HFFc6 (cell line): ENCODE measurements around the gene FLAD1. TPM values are rescaled to one million over a fixed set of nuclear protein-coding genes. Genes with fewer than 3 reads are reported as not detected.
"Not testable (repeated sequence)": the region's sequence is repeated elsewhere in the genome, so short reads cannot be mapped to it uniquely, and the experiment has no call there.

Experiments used
- DNase-seq: peaks from one replicate; pipeline ENCODE4 v3.0.0-alpha.2; 2018
- H3K27ac Mint-ChIP-seq: 2 replicates; pipeline ENCODE4 v1.8.0; 2020; ENCODE audit warnings: mild to moderate bottlenecking, mixed read lengths
- H3K27me3 Mint-ChIP-seq: 2 replicates; pipeline ENCODE4 v1.8.0; 2021; ENCODE audit warnings: mild to moderate bottlenecking, moderate library complexity, mixed read lengths; ENCODE audit not compliant: insufficient read depth
- H3K36me3 Mint-ChIP-seq: 2 replicates; pipeline ENCODE4 v1.8.0; 2021; ENCODE audit warnings: low read depth, mixed read lengths
- H3K4me1 Mint-ChIP-seq: 2 replicates; pipeline ENCODE4 v1.8.0; 2020; ENCODE audit warnings: low read depth, mixed read lengths
- H3K4me3 Mint-ChIP-seq: 2 replicates; pipeline ENCODE4 v1.8.0; 2020; ENCODE audit warnings: mild to moderate bottlenecking, moderate library complexity, mixed read lengths
- H3K9me3 Mint-ChIP-seq: 2 replicates; pipeline ENCODE4 v1.8.0; 2020; ENCODE audit warnings: mild to moderate bottlenecking, mixed read lengths
- CTCF ChIP-seq: fragments of 200-600 bp; sonication (generic); IDR thresholded peaks from 2 replicates; pipeline ENCODE4 v1.5.0; 2021; ENCODE audit warnings: antibody characterized with exemption, mild to moderate bottlenecking
- total RNA-seq, 6 experiments: library from RNA; stranded (reverse); fragmentation: NEBNext Ultra II Directional; extraction: Animal tissue kit (Norgen Biotek cat#: 25700); gene quantifications; 2 replicates in 1 of 6; 3 replicates in 5 of 6; pipeline ENCODE4 v1.2.3, GENCODE V29; 2021

Gene FLAD1
- total RNA-seq, 6 experiments from 2014 or later, result 25.1 to 35.3 (median 29.6) TPM

GRCh38 chr1:154974102-154974807, 8.9 kb upstream of the FLAD1 start, which contains the start of gene CKS1B:
TSS of gene CKS1B (plus strand) at chr1:154974681. CDS start at chr1:154974746, 65 bp downstream.
- Mint-ChIP-seq H3K4me3 (no peak within 1 kb of the TSS), H3K4me1 (peaks cover 6% of the 10 kb centered on the region), H3K27me3 (peaks cover 2% of the 10 kb centered on the region; the same call in 1 of the 2 replicates), H3K9me3 (no peaks in the 10 kb centered on the region), H3K36me3 (peaks cover 21% of the 10 kb centered on the region), H3K27ac (no peak within 1 kb of the TSS)
- DNase-seq, result peak; percentile 100
- TF ChIP-seq CTCF, result no peak

GRCh38 chr1:154974808-154975408, 8.2 kb upstream of the FLAD1 start:
- Mint-ChIP-seq H3K4me1 (peaks cover 6% of the 10 kb centered on the region), H3K4me3 (no peak overlapping the region), H3K27me3 (peaks cover 2% of the 10 kb centered on the region; the same call in 1 of the 2 replicates), H3K9me3 (no peaks in the 10 kb centered on the region), H3K27ac (no peak overlapping the region), H3K36me3 (peaks cover 20% of the 10 kb centered on the region)
- DNase-seq, result peak; percentile 89
- no peak for TF ChIP-seq CTCF

DNA sequence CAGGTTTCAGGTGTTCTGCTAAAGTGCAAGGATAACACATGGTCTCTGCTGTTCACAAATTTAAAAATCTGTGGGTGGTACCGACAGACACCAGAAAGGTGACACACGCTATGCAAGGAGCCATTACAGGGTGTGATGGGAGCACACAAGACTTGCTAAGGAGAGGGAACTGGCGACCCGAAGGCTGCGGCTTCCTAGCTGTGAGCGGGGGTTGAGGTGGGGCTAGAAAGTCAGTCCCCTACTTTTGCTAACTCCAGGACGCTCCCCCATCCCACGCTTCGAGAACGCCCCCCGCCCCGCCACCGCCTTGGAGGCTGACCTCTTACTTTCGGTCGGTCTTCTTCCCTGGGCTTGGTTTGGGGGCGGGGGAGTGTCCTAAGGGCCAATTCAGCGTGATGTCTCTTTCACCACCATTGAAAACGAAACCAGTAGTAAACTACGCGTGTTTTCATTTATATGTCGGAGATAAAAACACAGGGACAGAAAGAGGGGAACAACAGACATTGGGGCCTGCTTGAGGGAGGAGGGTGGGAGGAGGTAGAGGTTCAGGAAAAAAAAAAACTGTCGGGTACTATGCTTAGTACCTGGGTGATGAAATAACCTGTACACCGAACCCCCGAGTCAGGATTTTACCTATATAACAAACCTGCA, 7.6 kb upstream of the FLAD1 start:
- Mint-ChIP-seq H3K36me3 (peaks cover 20% of the 10 kb centered on the region), H3K27me3 (peaks cover 2% of the 10 kb centered on the region; the same call in 1 of the 2 replicates), H3K4me3 (no peak overlapping the region), H3K27ac (no peak overlapping the region), H3K4me1 (peaks cover 6% of the 10 kb centered on the region), H3K9me3 (no peaks in the 10 kb centered on the region)
- DNase-seq, result peak; percentile 47
- TF ChIP-seq CTCF, result no peak

DNA sequence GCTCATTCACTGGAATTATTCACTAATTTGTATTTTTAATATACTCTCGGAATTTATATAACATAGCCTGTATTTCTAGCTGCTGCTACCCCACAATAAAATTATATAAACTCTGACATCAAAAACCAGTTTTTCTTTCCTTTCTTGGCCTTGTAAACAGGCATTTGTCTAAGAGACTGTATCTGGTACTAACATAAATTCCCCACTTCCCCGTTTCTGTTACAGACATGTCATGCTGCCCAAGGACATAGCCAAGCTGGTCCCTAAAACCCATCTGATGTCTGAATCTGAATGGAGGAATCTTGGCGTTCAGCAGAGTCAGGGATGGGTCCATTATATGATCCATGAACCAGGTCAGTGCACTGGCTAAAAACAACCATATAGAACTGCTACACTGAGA, 5.4 kb upstream of the FLAD1 start:
- H3K27ac Mint-ChIP-seq, H3K4me3 Mint-ChIP-seq, H3K4me1 Mint-ChIP-seq, H3K27me3 Mint-ChIP-seq, H3K36me3 Mint-ChIP-seq, H3K9me3 Mint-ChIP-seq, DNase-seq: not testable (repeated sequence)

GRCh38 chr1:154978360-154978759, 4.8 kb upstream of the FLAD1 start:
- no peak overlapping the region; the same call in 1 of the 2 replicates for H3K27ac Mint-ChIP-seq
- no peak for DNase-seq
- no peak overlapping the region for H3K4me3 Mint-ChIP-seq
- no peaks in the 10 kb centered on the region for H3K27me3 Mint-ChIP-seq
- H3K4me1 Mint-ChIP-seq, result peaks cover 6% of the 10 kb centered on the region
- no peaks in the 10 kb centered on the region for H3K9me3 Mint-ChIP-seq
- peaks cover 8% of the 10 kb centered on the region; the same call in 1 of the 2 replicates for H3K36me3 Mint-ChIP-seq
- no peak for TF ChIP-seq CTCF

- Mint-ChIP-seq H3K9me3 (no peaks in the 10 kb centered on the region), H3K27me3 (no peaks in the 10 kb centered on the region), H3K36me3 (peaks cover 8% of the 10 kb centered on the region; the same call in 1 of the 2 replicates), H3K27ac (no peak overlapping the region), H3K4me3 (no peak overlapping the region), H3K4me1 (peaks cover 12% of the 10 kb centered on the region)
- no peak for DNase-seq
- TF ChIP-seq CTCF, result no peak
These were observed 803 bp upstream of the FLAD1 start for GRCh38 chr1:154982341-154982740.
